SK-N-MC (cell line): ENCODE data around the gene HYDIN.

Experiments
- EZH2 ChIP-seq: fragments of 200-600 bp; sonication (generic); IDR thresholded peaks from one replicate; pipeline ENCODE4 v1.6.1; 2017; ENCODE audit warnings: antibody characterized with exemption
- FOXP2 ChIP-seq: optimal IDR thresholded peaks from 2 replicates; pipeline ENCODE3; 2011; ENCODE audit warnings: mild to moderate bottlenecking, moderate library complexity; ENCODE audit not compliant: insufficient read depth; ENCODE audit errors: extremely low read length, control extremely low read depth
- POLR2AphosphoS5 ChIP-seq: IDR thresholded peaks from 2 replicates; pipeline ENCODE4 v1.6.1; 2012; ENCODE audit warnings: mild to moderate bottlenecking, low read depth, low read length, borderline replicate concordance

GRCh38 chr16:70784692-70785555, 445.6 kb downstream of the HYDIN start:
- TF ChIP-seq EZH2 = no peak
- TF ChIP-seq POLR2AphosphoS5 = no peak
- no peak for TF ChIP-seq FOXP2
